GM19328 (cell line): ENCODE data around the gene EME1.

ENCODE experiments used
- ATAC-seq: cut with Tn5 transposase; IDR thresholded peaks from one replicate; pipeline ENCODE4 v1.9.1; 2021; ENCODE audit warnings: mild to moderate bottlenecking, moderate library complexity; ENCODE audit not compliant: unreplicated experiment

The EME1 gene

DNA sequence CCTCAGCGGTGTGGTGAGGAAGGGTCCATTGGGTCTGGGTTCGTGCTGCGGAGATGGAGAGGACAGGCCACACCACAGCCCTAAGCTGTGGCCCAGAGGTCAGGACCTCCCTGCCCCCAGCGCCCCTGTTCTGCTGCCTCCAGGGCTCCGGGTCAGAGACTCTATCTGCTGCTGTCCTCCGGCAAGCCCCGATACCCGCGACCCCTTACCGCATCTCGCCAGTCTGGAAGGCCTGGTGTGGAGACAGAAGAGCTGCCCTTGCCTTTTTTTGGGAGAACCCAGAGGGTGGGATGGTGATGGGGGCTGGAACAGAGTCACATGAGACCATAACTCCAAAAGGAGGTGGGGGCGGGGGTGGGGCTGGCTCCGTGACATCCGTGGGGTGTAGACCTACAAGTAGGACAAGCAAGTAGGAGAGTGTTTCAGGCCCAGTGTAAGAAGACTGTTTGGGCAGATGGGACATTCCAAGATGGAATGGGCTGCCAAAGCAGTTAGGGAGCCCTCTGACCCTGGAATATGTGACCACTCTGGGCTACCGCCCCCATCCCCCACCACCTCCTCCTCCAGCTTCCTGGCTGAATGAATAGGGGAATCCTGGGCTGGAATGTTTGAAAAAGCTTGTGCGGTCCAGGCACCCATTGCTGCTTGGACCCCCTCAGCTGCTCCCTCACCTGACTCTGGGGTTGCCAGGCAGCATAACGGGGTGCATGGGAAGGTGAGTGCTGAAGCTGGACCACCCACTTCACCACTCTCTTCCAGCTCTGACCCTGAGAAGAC is 25.7 kb upstream of the EME1 start:
- no peak for ATAC-seq

DNA sequence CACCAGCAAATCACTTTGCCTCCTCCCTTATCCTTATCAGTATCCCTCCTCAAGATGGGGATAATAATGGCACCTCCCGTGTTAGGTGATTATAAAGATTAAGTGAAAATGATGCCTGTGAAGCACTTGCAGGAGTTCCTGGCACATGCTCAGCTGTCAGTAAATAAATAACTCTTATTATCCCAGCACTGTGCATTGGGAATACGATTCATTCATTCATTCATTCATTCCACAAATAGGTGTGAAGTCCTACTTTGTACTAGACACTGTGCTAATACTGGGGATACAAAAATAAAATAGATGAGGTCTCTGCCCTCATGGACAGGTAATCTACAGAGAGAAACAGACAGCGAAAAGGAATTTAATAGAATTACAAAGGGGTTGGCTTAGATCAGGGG is 25.1 kb upstream of the EME1 start:
- ATAC-seq = no peak

DNA sequence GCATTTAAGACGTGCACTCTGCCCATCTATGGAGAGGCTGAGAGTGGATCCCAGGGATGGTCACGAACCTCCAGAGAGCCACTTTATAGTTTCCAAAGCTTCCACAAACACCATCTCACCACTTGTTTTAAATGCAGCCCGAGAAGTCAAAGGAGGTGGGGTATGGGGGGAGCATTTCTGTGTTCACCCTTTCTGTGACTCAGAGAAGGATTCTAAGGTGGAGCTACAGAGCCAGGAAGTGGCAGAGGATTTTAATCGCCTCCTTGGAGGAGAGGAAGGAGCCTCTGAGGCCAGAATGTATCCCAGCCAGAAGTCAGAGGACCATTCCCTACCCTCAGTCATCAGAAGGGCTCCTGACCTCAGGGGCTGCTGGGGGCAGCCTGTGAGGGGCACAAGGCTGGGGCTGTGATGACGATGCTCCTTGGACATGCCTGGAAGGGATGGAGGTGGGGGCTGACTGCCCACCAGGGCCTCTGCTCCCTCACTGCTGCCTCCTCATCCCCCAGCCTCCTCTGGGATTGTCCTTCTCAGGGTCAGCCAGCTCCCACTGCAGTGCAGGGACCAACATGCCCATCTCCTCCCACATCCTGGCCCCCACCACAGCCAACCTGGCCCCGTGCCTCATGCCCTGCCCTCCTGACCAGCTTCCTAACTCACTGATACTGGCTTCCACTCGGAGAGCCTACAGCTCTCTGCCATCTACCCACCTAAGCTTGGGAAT is 24.3 kb upstream of the EME1 start:
- no peak for ATAC-seq

DNA sequence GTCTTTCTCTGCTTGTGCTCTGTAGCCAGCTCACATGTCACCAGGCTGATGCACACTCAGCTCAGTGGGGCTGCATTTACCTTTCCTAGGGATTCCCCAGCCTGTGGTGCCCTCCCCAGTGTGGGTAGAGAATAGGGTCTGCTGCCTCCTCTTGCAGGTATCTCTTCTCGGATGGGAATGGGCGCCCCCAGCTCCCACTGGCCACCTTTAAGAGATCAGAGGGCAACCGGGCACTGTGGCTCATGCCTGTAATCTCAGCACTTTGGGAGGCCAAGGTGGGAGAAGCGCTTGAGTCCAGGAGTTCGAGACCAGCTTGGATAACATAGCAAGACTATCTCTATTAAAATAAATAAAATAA is 23.8 kb upstream of the EME1 start:
- ATAC-seq = no peak

DNA sequence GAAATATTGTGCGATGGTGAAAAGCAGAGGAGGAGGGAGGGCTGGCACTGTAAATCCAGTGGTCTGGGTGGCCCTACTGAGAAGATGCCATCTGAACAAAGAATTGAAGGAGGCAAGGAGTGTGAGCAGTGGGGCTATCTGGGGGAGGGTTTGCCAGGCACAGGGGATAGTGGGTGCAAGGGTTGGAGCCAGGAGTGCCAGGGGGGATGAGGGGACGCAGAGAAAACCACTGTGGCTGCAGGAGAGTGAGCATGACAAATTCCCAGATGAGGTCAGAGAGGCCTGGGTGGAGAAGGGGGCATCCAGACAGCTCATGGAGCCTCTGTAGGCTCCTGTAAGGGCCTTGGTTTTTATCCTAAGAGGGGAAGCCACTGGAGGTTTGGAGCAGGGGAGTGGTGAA is 22.3 kb upstream of the EME1 start:
- no peak for ATAC-seq

DNA sequence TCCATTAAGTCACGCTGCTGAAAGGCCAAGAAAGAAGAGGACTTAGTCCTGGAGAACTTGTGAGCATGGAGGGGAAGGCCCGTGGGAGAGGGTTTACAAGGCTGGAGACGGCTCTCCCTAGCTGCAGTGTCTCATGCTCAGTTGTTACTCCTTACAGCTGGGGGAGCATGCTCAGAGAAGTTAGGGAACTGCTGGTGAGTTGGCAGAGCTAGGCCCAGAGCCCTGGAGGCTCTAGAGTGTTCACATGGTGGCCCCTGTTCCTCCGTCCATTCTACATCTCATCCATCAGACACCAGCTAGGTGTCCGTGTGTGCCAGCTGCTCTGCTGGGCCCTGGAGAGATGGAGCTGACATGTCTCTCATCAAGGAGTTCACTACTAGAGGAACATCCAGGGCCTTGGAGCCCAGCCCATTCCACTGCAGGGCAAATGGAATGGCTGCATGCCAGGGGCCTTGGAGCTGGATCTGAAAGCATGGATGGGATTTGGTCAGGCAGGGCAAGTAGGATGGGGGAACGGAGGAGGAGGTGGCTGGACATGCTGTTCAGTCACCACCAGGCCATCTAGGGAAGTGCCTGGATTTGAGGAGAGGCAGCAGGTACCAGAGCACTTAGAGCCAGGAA is 20.8 kb upstream of the EME1 start:
- no peak for ATAC-seq

DNA sequence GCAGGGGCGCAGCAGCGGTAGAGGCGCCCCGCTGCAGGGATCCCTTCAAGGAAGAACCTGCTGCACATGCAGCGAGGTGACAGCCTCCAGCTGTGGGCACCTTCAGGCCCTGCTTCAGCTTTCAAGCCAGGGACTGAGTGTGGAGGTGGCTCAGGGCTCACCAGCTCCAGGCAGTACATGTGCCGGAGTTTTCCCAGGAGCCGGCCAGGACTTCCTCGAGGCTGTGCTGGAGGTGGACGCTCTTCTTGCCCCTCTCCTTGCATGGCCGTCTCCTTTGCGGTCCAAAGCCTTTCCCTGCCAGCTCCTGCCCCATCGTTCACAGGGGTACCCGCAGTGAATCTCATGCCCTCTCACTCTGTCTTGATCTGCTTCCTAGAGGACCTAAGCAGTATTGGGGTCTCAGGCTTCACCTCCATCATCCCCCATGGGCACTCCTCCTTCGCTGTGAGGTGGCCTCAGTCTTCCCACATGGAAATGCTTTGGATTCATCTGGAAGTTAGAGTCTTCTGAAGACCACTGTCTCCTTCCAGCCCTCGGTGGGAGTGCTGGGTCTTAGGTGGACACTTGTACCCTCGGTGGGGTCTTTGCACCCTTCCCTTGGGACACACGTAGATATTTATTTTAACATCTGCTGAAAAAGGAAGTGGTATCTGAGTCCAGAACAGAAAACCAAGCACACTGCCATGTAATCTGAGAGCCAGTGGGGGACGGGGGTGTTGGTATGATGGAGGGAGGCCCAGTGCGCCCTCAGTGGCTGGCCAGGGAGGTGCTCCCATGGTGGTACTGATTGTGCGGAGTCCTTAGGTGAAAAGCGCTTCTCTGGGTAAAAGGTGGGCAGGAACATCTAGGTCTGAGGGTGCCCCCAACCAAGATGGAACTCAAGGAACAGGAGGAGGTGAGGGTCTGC is 20.1 kb upstream of the EME1 start:
- no peak for ATAC-seq

DNA sequence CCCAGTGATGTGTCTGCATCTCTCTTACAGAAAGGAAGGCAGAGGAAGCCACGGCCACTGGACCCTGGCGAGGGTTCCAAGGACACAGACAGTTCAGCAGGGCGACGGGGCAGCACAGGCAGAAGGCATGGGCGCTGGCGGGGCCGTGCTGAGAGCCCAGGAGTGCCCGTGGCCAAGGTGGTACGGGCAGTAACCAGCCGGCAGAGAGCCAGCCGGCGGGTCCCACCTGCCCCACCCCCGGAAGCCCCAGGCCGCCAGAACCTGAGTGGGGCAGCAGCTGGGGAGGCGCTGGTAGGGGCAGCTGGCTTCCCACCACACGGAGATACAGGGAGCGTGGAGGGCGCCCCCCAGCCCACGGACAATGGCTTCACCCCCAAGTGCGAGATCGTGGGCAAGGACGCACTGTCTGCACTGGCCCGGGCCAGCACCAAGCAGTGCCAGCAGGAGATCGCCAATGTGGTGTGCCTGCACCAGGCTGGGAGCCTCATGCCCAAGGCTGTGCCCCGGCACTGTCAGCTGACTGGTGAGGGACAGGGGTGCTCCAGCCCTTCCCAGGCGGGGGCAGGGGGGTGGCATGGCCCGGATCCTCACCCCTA is 19.3 kb upstream of the EME1 start:
- no peak for ATAC-seq

DNA sequence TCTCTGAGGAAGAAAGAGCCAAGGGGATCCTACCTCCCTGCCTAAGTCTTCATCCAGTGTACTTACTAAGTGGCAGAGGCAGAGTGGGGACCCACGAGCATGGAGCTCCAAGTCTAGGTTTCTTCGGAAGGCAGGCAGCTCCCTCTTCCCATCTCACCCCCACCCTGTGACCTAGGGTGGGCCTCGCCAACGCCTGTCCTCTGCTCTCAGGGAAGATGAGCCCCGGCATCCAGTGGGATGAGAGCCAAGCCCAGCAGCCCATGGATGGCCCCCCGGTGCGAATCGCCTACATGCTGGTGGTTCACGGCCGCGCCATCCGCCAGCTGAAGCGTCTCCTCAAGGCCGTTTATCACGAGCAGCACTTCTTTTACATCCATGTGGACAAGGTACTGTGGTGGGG is 18.8 kb upstream of the EME1 start:
- no peak for ATAC-seq

DNA sequence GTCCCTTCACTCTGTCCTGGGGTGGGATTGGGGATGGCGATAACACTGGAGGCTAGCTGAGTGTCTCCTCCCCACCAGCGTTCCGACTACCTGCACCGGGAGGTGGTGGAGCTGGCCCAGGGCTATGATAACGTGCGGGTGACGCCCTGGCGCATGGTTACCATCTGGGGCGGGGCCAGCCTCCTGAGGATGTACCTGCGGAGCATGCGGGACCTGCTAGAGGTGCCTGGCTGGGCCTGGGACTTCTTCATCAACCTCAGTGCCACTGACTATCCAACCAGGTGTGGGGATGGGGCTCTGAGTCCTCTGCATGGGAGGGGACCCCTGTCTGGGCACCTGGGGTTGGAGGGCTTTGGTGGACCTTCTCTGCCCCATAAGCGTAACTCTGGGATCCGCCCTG is 18.3 kb upstream of the EME1 start:
- no peak for ATAC-seq

DNA sequence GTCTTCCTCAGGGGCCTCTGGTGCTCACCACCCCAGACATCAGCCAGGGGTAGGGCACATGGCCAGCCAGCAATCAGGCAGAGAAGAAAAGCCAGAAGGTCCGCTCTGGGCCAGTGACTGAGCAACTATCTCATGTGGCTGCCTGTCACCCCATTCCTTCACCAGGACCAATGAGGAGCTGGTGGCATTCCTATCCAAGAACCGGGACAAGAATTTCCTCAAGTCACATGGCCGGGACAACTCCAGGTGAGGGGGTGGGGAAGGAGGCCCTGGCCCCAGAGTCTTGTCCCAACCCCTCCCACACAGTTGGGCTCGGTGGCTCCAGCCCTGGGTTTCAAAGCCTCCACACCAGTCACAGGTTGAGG is 17.7 kb upstream of the EME1 start:
- ATAC-seq = no peak

DNA sequence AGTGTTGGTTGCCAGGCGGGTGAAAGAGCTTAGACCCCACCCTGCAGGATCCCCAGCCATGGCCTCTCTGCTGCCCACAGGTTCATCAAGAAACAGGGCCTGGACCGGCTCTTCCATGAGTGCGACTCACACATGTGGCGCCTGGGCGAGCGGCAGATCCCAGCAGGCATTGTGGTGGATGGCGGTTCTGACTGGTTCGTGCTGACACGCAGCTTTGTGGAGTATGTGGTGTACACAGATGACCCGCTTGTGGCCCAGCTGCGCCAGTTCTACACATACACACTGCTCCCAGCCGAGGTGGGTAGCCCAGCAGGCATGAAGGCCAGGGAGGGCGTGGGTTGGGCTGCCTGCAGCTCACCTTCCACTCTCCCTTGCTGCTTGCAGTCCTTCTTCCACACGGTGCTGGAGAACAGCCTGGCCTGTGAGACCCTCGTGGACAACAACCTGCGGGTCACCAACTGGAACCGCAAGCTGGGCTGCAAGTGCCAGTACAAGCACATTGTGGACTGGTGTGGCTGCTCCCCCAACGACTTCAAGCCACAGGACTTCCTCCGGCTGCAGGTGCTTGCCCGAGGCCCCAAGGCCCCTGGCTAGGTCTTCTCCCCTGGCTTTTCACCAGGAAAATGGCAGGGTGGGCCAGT is 17.2 kb upstream of the EME1 start:
- no peak for ATAC-seq

DNA sequence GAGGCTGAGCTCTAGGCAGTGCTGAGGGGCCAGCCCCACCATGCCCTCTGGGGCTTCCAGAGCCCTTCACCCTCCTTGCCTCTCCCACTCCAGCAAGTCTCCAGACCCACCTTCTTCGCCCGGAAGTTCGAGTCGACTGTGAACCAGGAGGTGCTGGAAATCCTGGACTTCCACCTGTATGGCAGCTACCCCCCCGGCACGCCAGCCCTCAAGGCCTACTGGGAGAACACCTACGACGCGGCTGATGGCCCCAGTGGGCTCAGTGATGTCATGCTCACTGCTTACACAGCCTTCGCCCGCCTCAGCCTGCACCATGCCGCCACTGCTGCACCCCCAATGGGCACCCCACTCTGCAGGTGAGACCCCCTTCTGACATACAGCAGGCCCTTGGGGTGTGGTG is 16.6 kb upstream of the EME1 start:
- ATAC-seq = no peak

DNA sequence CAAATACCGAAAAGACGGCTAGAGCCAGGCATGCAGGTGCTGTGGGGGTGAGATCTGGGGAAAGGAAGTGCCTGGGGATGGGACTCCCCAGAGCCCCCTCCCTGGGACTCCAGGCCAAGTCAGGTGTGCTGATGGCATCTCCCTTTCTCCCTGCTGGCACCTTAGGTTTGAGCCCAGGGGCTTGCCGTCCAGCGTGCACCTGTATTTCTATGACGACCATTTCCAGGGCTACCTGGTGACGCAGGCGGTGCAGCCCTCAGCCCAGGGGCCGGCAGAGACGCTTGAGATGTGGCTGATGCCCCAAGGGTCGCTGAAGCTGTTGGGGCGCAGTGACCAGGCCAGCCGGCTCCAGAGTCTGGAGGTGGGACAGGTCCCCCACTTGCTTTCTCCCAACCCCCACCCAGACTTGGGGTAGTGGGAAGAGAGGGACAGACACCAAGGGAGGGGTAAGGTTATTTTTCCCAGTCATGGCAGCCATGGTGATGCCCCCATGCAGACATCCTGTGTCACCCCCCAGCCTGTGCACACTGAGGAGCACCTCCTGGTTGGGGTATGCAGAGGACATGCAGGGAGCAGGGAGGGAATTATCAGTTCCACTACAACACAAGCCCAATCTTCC is 16.0 kb upstream of the EME1 start:
- no peak for ATAC-seq

DNA sequence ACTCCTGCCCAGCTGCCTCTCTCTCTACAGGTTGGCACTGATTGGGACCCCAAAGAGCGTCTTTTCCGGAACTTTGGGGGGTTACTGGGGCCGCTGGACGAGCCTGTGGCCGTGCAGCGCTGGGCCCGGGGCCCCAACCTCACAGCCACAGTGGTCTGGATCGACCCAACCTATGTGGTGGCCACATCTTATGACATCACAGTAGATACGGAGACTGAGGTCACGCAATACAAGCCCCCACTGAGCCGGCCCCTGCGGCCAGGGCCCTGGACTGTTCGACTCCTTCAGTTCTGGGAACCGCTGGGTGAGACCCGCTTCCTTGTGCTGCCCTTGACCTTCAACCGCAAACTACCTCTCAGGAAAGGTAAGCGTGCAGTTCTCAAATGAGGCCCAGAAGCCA is 14.9 kb upstream of the EME1 start:
- ATAC-seq = no peak

DNA sequence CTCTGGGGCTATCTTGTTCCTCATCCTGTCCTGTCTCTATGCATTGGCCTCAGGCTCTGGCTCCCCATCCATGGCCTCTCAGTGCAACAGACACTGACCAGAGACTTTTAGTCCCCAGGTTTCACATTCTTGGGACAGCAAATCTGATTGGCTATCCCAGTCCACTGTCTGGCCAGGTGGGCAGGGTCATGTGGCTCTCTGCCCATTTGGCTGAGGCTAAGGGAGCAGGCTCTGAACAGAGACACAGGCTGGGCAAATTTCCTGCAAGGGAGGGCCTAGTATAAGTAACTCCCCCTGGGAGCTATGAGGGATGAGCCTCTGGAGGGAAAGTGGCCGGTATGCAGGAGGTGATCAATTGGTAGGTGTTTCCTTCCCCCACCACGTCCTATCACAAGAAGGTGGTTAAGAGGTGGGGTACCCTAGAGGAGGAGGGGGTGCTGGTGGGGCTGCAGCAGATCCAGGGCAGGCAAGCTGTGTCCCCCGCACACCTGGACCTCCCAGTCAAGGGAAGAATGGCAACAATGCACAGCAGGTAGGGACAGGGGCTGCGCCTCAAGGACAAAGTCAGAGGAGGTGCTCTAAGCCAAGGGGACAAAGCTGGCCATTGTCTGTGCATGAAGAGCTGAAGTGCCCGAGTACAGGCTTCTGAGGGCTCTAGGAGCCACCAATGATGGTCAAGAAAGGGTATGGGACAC is 13.9 kb upstream of the EME1 start:
- no peak for ATAC-seq

DNA sequence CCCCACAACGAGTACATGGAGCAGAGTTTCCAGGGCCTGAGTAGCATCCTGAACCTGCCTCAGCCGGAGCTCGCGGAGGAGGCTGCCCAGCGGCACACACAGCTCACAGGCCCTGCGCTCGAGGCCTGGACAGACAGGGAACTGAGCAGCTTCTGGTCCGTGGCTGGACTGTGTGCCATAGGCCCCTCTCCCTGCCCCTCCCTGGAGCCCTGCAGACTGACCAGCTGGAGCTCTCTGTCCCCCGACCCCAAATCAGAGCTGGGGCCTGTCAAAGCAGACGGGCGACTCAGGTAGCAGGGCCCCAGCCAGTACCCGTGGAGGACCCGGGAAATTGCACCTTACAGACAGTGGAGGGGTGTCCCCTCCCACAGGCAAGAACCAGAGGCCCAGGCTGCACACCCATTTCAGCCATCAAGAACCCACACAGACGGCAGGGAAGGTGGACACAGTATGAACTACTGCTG is 13.0 kb upstream of the EME1 start:
- ATAC-seq = no peak

DNA sequence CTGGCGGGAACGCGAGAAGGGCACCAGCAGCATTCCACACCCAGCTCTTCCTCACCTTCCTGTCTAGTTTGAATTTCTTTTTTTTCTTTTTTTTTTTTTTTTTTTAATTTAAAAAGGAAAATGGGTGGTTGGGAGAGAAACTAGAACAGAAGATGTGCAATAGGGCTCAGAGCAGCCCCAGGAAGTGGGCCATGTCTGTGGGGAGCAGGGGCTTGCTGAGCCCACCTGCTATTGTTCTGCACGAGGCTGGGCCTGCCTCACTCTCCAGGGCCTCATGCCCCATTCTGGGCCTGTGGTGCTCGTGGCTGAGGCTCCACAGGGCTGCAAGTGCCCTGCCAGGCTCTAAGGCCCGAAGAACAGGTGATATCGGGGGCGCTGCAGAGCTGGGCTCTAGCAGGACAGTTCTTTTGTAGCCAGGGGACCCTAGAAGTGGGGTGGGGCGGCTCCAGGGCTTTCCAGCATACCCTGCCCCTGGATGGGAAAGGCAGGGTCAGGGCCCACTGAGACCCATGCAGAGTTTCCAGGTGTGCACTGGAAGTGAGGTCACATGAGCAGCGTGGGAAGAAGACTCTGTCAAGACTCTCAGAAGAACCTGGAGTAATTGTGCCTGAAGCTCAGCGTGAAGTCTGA is 12.4 kb upstream of the EME1 start:
- no peak for ATAC-seq
